ENCODE measurements around the gene FAM3A.

- TF ChIP-seq CTCF (IDR thresholded peaks at IDR 0.05) (no peak), POLR2A (IDR thresholded peaks at IDR 0.05) (no peak)
Measured at GRCh38 chrX:154535892-154536291, 19.9 kb upstream of the FAM3A start.
